Ramos (cell line): ENCODE data around the gene ZNF691.
"Not testable (repeated sequence)": the region's sequence is repeated elsewhere in the genome, so short reads cannot be mapped to it uniquely, and the experiment has no call there.

Source experiments
- in situ Hi-C: fragments of 300-500 bp; cut with MboI; formaldehyde crosslinking; loops from one replicate; pipeline ENCODE4 v1.14.3; 2022; ENCODE audit warnings: low sequenced_read_pairs; ENCODE audit not compliant: unreplicated experiment

Gene ZNF691

GRCh38 chr1:42899960-42900359 is 53.5 kb downstream of the ZNF691 start:
- in situ Hi-C loops = not testable (repeated sequence)
